Anterior cingulate cortex (tissue), 58 donors: ENCODE data around the gene NUCB1.
"Not testable (repeated sequence)": the region's sequence is repeated elsewhere in the genome, so short reads cannot be mapped to it uniquely, and the experiment has no call there.

Source experiments
- DNase-seq, 58 donors: peaks; one replicate each; lab custom pipeline; 2025; lab: John Stamatoyannopoulos, UW

The NUCB1 gene

DNA sequence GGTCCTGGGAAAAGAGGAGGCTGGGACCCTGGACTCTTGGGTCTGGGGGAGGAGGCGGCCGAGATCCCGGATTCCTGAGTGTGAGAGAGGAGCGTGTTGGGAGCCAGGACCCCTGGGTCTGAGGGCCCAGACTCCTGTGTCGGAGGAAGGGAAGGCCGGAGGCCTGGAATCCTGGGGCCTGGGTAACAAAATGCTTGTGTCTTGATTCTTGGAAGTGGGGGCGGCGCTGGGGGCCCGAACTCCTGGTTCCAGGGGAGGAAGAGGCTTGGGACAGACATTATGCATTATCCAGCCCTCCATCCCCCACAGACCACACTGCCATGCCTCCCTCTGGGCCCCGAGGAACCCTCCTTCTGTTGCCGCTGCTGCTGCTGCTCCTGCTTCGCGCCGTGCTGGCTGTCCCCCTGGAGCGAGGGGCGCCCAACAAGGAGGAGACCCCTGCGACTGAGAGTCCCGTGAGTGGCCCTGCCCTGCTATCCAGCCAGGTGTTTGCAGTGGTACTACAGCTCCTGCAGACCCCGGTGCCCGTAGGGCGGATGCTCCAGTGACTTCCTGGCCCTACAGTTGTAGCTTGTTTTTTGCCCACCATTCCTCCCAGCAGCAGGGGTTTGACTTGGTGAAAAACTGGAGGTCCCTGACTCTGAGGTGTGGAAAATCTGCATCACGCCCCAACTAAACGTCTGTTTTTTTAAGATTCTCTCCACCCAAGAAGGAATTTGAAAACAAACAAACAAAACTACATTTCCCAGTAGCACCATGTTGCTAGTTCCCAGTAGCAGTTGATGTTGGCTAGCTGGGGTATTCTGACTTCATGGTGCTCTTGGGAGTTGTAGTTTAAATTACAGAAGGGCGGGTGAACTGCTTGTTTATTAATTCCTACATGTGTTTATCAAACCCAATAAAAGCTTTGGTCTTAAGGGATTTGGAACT is 630 bp downstream of the NUCB1 start:
- peak in 2 of 58 donors; percentile 25 to 28 for DNase-seq

DNA sequence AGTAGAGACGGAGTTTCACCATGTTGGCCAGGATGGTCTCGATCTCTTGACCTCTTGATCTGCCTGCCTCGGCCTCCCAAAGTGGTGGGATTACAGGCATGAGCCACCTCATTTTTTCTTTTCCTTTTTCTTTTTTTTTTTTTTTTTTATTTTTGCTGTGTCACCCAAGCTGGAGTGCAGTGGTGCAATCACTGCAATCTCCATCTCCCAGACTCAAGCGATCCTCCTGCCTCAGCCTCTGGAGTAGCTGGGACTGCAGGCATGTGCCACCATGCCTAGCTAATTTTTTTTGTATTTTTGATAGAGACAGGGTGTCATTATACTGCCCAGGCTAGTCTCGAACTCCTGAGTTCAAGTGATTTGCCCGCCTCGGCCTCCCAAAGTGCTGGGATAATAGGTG is 2.2 kb downstream of the NUCB1 start:
- DNase-seq = not testable (repeated sequence)

DNA sequence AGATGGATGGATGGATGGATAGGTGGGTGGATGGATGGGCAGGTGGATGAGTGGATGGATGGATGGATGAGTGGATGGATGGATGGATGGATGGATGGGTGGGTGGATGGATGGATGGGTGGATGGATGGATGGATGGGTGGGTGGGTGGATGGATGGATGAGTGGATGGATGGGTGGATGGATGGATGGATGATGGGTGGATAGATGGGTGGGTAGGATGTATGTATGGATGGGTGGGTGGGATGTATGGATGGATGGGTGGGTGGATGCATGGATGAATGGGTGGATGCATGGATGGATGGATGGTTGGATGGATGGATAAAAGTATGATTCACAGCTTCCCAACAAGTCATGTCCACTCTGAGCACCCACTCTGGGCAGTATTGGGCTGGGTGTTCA is 3.7 kb downstream of the NUCB1 start:
- DNase-seq = not testable (repeated sequence)

DNA sequence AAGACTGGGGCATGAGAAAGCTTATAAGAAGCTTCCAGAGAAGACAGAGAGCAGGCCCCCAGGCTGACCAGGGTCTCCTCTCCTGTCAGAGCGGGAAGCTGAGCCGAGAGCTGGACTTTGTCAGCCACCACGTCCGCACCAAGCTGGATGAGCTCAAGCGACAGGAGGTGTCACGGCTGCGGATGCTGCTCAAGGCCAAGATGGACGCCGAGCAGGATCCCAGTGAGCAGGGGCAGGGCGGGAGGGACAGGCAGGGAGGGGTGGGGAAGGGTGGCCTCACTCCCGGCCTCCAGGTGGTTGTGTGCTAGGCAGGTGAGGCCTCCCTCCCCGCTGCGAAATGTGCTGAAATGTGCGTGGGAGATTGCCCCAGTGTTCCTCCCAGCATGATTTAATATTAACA is 5.6 kb downstream of the NUCB1 start:
- DNase-seq = no peak

DNA sequence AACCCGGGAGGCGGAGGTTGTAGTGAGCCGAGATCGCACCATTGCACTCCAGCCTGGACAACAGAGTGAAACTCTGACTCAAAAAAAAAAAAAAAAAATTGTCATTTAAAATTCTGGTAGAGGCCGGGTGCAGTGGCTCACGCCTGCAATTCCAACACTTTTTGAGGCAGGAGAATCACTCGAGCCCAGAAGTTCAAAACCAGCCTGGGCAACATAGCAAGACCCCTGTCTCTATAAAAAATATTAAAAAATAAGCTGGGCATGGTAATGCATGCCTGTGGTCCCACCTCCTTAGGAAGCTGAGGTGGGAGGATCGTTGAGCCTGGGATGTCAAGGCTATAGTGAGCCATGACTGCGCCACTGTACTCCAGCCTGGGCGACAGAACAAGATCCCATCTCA is 6.2 kb downstream of the NUCB1 start:
- no peak for DNase-seq

DNA sequence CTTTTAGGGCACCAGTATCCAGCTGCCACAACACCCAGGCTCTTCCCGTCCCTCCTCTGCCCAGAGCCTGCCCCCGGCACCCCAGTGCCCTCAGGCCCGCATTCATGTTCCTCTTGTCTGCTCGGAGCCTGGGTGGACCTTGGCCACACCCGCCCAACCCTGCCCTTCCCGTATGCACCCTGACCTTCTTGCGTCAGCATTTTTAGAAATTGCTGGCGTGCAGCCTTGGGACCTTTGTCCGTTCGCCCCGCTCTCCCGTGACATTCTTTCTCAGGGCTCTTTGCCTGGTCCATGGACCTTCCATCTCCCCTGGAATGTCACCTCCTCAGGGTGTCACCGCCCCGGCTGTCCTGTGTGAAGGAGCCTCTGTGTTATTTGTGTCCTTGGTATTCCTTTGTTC is 7.6 kb downstream of the NUCB1 start:
- no peak for DNase-seq

DNA sequence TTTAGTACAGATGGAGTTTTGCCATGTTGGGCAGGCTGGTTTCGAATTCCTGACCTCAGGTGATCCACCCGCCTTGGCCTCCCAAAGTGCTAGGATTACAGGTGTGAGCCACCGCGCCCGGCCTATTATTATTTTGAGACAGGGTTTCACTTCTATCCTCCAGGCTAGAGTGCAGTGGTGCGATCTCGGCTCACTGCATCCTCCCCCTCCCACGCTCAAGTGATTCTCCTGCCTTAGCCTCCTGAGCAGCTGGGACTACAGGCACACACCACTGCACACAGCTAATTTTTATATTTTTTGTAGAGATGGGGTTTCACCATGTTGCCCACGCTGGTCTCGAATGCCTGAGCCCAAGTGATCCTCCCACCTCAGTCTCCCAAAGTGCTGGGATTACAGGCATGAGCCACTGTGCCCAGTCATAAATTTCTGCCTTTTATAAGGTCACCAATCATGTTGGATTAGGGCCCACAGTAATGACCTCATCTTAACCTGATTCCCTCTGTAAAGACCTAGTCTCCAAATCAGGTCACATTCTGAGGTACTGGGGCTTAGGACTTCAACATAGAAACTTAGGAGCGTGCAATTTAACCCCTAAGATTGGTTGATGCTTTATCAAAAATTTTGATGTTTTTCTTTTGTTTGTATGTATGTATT is 9.4 kb downstream of the NUCB1 start:
- not testable (repeated sequence) for DNase-seq

DNA sequence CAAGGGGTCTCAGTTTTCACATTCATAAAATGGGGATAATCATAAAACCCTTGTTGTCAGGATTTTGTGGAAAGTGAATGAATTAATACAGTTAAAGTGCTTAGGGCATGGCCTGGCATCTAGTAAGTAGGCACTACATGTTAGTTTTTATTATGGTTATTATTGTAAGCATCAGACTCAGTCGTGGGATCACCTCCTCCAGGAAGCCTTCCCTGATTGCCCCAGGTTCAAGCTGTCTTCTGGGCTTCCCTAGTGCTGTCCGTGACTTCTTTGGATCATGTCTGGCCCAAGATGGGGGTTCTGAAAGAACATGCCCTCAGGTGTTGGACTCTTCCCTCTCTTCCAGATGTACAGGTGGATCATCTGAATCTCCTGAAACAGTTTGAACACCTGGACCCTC is 10.7 kb downstream of the NUCB1 start:
- no peak for DNase-seq

DNA sequence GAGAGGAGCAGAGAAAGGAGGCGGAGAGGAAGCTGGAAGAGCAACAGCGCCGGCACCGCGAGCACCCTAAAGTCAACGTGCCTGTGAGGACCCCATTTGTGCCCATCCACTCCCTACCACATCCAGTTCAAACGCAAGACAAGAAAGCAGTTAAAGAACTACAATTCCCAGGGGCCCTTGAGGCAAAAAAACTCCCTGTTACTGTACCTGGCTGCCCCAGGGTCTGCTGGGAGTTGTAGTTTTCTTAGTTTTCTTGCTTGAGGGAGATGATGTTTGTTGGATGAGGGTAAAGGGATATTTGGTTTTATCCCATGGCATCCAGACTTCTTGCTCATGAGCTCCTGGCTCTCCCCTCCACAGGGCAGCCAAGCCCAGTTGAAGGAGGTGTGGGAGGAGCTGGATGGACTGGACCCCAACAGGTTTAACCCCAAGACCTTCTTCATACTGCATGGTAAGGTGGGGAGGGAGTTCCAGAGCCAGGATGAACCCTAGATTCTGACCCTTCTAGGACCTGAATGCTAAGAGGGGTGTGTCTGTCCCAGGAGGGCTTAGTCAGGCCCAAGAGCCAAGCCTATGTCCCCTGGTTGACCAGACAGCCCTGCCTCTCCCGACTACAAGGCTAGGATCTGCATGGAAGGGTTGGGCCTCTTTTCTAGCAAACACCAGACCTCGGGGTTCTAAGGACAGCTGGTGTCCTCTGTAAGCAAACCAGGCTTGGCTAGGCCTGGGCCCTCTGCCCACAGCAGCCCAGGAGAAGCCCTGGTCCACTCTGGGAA is 13.2 kb downstream of the NUCB1 start:
- DNase-seq = no peak

DNA sequence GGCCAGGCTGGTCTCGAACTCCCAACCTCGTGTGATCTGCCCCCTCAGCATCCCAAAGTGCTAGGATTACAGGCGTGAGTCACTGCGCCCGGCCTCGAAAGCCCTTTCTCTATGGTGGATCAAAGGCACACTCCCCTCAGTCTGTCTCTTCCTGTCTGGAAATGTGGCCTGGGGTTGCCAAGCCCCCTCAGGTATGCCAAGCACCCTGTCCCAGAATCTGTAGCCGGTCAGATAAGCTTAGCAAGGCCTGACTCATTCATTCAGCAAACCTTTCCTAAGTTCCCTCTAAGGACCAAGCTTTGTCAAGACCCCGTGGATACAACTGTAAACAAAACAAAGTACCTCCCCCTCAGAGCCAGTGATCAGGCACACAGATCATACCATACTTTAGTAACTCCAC is 14.1 kb downstream of the NUCB1 start:
- no peak for DNase-seq

DNA sequence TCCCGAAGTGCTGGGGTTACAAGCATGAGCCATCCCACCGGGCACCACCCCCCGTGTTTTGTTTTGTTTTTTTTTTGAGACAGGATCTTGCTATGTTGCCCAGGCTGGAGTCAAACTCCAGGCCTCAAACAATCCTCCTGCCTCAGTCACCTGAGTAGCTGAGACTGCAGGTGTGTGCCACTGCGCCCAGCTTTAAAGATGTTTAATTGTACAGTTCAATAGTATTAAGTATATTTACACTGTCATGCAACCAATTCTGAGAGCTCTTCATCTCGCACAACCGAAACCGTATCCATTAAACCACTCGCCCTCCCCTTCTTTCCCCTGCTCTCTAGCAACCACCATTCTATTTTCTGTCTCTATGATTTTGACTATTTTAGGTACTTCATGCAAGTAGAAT is 15.6 kb downstream of the NUCB1 start:
- DNase-seq = no peak

DNA sequence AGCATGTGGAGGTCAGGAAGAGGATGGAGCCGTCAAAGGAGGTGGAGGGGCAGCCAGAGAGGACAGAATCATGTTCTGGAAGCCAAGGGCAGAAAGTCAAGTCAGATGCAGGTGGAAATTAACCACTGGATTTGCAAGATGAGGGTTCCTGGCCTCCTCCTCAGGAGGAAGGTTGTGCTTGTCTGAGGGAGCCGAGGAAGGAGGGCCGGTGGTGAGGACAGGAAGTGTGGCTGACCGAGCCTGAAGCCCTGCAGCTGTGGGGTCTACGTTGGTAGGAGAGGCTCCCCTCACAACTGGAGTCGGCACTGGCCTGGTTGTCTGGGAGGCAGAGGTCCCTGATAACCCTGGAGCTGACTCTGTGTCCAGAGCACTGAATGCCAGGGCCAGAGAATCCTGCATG is 18.0 kb downstream of the NUCB1 start:
- no peak for DNase-seq

DNA sequence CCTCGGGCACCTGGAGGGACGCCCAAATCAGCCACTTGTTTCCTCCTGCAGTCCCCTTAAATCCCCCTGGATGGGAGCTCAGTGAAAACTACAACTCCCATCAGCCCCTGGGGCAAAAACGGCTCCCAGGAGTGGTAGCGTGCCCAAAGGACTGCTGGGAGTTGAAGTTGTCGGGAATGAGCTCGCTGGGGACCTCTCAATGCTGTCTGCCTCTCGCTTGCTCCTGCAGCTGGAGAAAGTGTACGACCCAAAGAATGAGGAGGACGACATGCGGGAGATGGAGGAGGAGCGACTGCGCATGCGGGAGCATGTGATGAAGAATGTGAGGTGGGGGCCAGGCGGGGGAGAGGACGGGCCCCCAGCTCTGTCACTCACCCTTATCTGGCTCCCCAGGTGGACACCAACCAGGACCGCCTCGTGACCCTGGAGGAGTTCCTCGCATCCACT is 18.7 kb downstream of the NUCB1 start:
- DNase-seq = peak in 7 of 58 donors; percentile 2 to 28 (median 10)

DNA sequence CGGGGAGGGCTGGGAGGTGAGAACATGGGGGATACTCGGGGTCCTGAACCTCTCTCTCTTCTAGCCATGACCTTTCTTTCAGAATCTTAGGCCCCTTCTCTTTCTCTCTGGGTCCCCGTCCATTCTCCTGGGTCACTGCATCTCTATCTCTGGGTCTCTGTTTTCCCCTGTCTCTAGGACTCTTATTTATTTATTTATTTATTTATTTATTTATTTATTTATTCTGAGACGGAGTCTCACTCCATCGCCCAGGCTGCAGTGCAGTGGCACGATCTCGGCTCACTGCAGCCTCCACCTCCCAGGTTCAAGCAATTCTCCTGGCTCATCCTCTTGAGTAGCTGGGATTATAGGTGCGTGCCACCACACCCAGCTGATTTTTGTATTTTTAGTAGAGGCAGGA is 19.2 kb downstream of the NUCB1 start:
- DNase-seq = not testable (repeated sequence)

DNA sequence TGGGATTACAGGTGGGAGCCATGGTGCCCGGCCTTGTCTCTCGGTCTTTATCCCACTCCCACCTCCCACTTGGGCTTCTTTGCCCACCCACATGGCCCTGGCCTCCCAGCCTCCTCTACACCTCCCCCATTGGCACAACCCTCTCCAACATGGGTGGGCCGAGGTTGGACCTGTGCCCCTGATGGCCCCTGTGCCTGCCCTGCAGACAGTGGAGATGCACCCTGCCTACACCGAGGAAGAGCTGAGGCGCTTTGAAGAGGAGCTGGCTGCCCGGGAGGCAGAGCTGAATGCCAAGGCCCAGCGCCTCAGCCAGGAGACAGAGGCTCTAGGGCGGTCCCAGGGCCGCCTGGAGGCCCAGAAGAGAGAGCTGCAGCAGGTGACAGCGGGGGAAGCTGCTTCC is 20.8 kb downstream of the NUCB1 start:
- no peak for DNase-seq

DNA sequence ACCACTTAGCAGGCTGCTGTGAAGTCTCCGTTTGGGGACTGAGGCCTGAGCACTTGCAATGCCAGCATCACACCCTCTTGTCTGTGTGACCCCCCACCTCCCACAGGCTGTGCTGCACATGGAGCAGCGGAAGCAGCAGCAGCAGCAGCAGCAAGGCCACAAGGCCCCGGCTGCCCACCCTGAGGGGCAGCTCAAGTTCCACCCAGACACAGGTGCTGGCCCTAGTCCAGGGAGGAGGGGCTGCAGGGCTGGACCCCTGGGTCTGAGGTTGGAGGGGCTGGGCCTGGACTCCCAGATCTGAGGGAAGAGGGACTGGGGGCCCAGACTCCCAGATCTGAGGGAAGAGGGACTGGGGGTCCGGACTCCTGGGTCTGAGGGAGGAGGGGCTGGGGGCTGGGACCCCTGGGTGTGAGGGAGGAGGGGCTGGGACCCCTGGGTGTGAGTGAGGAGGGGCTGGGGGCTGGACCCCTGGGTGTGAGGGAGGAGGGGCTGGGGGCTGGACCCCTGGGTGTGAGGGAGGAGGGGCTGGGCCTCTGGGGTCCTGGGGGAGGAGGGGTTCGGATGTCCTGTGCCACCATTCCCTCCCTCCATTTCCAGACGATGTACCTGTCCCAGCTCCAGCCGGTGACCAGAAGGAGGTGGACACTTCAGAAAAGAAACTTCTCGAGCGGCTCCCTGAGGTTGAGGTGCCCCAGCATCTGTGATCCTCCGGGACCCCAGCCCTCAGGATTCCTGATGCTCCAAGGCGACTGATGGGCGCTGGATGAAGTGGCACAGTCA is 21.8 kb downstream of the NUCB1 start:
- no peak for DNase-seq

DNA sequence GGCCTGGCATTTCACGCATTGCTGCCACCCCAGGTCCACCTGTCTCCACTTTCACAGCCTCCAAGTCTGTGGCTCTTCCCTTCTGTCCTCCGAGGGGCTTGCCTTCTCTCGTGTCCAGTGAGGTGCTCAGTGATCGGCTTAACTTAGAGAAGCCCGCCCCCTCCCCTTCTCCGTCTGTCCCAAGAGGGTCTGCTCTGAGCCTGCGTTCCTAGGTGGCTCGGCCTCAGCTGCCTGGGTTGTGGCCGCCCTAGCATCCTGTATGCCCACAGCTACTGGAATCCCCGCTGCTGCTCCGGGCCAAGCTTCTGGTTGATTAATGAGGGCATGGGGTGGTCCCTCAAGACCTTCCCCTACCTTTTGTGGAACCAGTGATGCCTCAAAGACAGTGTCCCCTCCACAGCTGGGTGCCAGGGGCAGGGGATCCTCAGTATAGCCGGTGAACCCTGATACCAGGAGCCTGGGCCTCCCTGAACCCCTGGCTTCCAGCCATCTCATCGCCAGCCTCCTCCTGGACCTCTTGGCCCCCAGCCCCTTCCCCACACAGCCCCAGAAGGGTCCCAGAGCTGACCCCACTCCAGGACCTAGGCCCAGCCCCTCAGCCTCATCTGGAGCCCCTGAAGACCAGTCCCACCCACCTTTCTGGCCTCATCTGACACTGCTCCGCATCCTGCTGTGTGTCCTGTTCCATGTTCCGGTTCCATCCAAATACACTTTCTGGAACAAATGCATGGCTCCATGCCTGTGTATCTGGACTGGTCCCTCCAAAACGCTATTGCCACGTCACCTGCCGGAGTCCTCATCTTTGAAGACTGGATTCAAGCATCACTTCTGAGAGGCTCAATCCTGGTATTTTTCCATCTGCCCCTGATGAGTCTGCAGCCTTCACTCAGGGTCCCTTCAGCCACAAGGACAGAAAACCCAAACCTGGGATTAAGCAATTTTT is 22.7 kb downstream of the NUCB1 start:
- no peak for DNase-seq

DNA sequence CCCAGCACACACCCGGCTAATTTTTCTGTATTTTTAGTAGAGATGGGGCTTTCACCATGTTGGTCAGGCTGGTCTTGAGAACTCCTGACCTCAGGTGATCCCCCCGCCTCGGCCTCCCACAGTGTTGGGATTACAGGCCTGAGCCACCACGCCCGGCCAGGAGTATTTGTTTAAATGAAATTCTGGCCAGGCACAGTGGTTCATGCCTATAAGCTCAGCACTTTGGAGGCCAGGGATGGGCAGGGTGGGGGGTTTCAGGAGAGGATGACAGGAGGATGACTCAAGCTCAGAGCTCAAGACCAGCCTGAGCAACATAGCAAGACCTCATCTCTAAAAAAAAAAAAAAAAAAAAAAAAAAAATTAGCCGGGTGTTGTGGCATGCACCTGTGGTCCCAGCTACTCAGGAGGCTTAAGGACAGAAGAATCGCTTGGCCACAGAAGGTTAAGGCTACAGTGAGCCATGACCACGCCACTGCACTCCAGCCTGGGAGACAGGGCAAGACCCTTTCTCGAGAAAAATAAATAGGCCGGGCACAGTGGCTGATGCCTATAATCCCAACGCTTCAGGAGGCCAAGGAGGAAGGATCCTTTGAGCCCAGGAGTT is 25.2 kb downstream of the NUCB1 start:
- no peak for DNase-seq

DNA sequence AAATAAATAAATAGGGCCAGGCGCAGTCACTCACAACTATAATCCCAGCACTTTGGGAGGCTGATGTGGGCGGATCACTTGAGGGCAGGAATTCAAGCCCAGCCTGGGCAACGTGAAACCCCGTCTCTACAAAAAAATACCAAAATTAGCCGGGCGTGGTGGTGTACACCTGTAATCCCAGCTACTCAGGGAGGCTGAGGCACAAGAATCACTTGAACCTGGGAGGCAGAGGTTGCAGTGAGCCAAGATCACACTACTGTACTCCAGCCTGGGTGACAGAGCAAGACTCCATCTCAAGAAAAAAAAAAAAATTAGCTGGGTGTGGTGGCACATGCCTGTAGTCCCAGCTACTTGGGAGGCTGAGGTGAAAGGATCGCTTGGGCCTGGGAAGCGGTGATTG is 25.8 kb downstream of the NUCB1 start:
- not testable (repeated sequence) for DNase-seq
